ENCODE measurements around the gene C8B.

C8B gene

GRCh38 chr1:56991576-56991975 is 25.8 kb upstream of the C8B start:
- no peak overlapping the region for H3K9ac ChIP-seq (ENCODE audit: low read depth, low read length)
- H3K36me3 ChIP-seq (ENCODE audit: insufficient read depth, low read depth, low read length), result no peaks in the 10 kb centered on the region
- no peak overlapping the region for H3K4me3 ChIP-seq (ENCODE audit: low read length)
- H3K4me1 ChIP-seq (ENCODE audit: insufficient read depth, low read length), result peaks cover 5% of the 10 kb centered on the region; the same call in 1 of the 2 replicates
- H3K27me3 ChIP-seq (ENCODE audit: insufficient read depth, low read length), result no peaks in the 10 kb centered on the region
- no peaks in the 10 kb centered on the region for H3K9me3 ChIP-seq (ENCODE audit: insufficient read depth, low read depth, low read length)
- H3K27ac ChIP-seq (ENCODE audit: low read length), result no peak overlapping the region

DNA sequence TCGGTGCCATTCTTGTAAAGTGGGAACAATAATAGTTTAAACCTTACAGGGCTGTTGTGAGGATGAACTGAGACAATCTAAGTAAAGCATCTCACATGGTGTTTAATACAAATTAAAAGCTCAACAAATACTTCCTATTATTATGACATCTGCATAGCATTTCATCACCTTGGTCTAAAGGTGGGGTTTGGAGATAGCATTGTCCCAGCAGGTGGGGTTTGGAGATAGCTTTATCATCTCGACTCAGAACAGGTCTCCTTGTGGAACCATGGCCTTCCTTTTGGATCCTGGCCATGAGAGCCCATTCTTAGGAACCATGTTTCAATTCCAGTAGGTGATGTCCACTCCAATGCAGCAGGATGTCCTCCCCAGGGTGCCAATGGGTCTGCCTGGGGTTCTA is 20.6 kb upstream of the C8B start:
- Histone ChIP-seq H3K9ac (ENCODE audit: low read depth, low read length) (no peak overlapping the region), H3K27ac (ENCODE audit: low read length) (no peak overlapping the region), H3K27me3 (ENCODE audit: insufficient read depth, low read length) (no peaks in the 10 kb centered on the region), H3K4me1 (ENCODE audit: insufficient read depth, low read length) (no peaks in the 10 kb centered on the region), H3K36me3 (ENCODE audit: insufficient read depth, low read depth, low read length) (no peaks in the 10 kb centered on the region), H3K4me3 (ENCODE audit: low read length) (no peak overlapping the region), H3K9me3 (ENCODE audit: insufficient read depth, low read depth, low read length) (no peaks in the 10 kb centered on the region)

DNA sequence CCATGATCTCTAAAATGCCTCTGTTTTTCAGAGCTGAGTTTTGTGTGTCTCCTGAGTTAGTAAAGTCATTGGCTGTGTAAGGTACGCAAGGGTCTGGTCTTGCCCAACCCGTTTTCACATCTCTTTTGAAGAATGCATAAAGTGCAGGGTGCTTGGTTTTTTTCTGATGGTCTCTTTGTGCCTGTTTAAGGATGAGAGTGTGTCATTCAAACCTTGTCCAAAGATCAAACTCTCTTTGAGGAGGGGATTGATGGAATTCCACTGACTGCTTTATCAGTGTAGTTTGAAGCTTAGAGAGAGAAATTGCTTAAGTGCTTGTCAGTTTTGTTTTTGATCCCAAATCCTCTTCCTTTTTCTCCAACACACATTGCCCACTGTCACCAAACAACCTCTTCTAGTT is 20.0 kb upstream of the C8B start:
- H3K27ac ChIP-seq (ENCODE audit: low read length), result no peak overlapping the region
- H3K27me3 ChIP-seq (ENCODE audit: insufficient read depth, low read length), result no peaks in the 10 kb centered on the region
- H3K4me3 ChIP-seq (ENCODE audit: low read length), result no peak overlapping the region
- no peaks in the 10 kb centered on the region for H3K36me3 ChIP-seq (ENCODE audit: insufficient read depth, low read depth, low read length)
- no peaks in the 10 kb centered on the region for H3K4me1 ChIP-seq (ENCODE audit: insufficient read depth, low read length)
- no peak overlapping the region for H3K9ac ChIP-seq (ENCODE audit: low read depth, low read length)
- H3K9me3 ChIP-seq (ENCODE audit: insufficient read depth, low read depth, low read length), result no peaks in the 10 kb centered on the region

DNA sequence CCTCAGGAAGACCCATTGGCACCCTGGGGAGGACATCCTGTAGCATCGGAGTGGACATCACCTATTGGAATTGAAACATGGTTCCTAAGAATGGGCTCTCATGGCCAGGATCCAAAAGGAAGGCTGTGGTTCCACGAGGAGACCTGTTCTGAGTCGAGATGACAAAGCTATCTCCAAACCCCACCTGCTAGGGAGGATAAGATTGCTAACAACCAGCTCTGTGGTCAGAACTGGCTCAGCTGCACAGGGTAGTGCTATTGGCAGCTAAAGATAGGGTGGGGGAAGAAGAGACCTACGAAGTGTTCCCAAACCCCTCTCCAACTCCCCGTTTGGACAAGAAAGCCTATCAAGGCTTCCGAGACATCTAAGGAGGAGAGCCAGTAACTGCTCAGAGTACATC is 17.7 kb upstream of the C8B start:
- Histone ChIP-seq H3K36me3 (ENCODE audit: insufficient read depth, low read depth, low read length) (no peaks in the 10 kb centered on the region), H3K4me1 (ENCODE audit: insufficient read depth, low read length) (no peaks in the 10 kb centered on the region), H3K9me3 (ENCODE audit: insufficient read depth, low read depth, low read length) (no peaks in the 10 kb centered on the region), H3K27me3 (ENCODE audit: insufficient read depth, low read length) (no peaks in the 10 kb centered on the region), H3K9ac (ENCODE audit: low read depth, low read length) (no peak overlapping the region), H3K4me3 (ENCODE audit: low read length) (no peak overlapping the region), H3K27ac (ENCODE audit: low read length) (no peak overlapping the region)

DNA sequence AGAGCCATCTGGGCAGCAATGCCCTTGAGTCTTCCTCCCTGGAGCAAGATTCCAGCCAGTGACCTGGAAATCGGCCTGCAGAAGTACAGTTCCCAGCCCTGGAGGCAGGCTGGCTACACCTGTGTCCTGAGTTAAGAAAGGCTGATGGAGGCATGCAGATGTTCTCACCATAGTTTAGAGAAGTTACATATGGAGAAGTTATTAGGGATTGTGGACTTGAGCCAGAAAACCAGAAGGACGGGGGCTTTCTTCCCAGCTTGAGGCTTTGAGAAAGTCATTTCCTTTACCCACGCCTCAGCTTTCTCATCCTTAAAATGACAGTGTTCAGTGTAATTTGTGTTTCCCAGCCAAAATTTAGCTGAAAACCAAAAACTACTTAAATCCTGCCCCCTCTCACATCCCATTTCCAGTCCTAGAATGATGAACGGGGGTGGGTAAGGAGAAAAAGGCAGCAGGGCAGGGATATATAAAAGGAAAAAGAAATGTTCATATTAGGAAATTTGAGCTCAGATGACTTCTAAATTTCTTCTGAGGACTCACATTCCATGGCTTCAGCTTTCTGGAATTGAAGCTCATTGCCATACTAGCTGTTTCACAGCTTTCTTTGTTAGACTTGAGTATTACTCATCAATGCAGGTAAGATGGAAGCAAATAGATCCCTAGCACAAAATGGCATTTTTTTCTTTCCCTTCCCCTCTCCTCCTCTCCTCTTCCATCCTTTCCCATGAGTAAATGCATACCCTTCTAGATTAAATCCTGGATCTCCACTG is 14.4 kb upstream of the C8B start:
- no peaks in the 10 kb centered on the region for H3K4me1 ChIP-seq (ENCODE audit: insufficient read depth, low read length)
- no peak overlapping the region for H3K27ac ChIP-seq (ENCODE audit: low read length)
- no peaks in the 10 kb centered on the region for H3K9me3 ChIP-seq (ENCODE audit: insufficient read depth, low read depth, low read length)
- no peak overlapping the region for H3K9ac ChIP-seq (ENCODE audit: low read depth, low read length)
- H3K27me3 ChIP-seq (ENCODE audit: insufficient read depth, low read length), result no peaks in the 10 kb centered on the region
- no peaks in the 10 kb centered on the region for H3K36me3 ChIP-seq (ENCODE audit: insufficient read depth, low read depth, low read length)
- H3K4me3 ChIP-seq (ENCODE audit: low read length), result no peak overlapping the region

GRCh38 chr1:56978819-56979218 is 13.0 kb upstream of the C8B start:
- Histone ChIP-seq H3K27me3 (ENCODE audit: insufficient read depth, low read length) (no peaks in the 10 kb centered on the region), H3K9ac (ENCODE audit: low read depth, low read length) (no peak overlapping the region), H3K36me3 (ENCODE audit: insufficient read depth, low read depth, low read length) (no peaks in the 10 kb centered on the region), H3K9me3 (ENCODE audit: insufficient read depth, low read depth, low read length) (no peaks in the 10 kb centered on the region), H3K27ac (ENCODE audit: low read length) (no peak overlapping the region), H3K4me1 (ENCODE audit: insufficient read depth, low read length) (no peaks in the 10 kb centered on the region), H3K4me3 (ENCODE audit: low read length) (no peak overlapping the region)

GRCh38 chr1:56977910-56978309 is 12.1 kb upstream of the C8B start:
- no peaks in the 10 kb centered on the region for H3K36me3 ChIP-seq (ENCODE audit: insufficient read depth, low read depth, low read length)
- H3K9ac ChIP-seq (ENCODE audit: low read depth, low read length), result no peak overlapping the region
- no peaks in the 10 kb centered on the region for H3K4me1 ChIP-seq (ENCODE audit: insufficient read depth, low read length)
- H3K27ac ChIP-seq (ENCODE audit: low read length), result no peak overlapping the region
- no peaks in the 10 kb centered on the region for H3K27me3 ChIP-seq (ENCODE audit: insufficient read depth, low read length)
- H3K9me3 ChIP-seq (ENCODE audit: insufficient read depth, low read depth, low read length), result no peaks in the 10 kb centered on the region
- H3K4me3 ChIP-seq (ENCODE audit: low read length), result no peak overlapping the region

DNA sequence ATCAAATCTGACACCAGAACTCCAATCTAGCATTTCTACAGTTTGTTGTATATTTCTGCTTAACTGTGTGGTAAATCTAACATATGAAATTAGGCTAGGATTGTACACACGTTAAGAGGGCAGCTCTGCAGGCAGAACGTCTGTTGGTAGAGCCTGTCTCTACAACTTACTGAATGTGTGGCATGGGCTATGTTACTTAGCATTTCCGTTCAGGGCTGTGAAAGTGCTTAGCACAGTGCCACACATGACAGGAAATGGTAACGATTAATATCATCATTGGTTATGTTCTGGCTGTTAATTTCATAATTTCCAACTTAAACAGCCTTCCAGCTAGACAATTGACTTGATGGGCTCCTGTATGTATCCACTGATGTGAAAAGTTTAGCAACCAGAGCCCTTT is 9.6 kb upstream of the C8B start:
- no peak overlapping the region for H3K4me3 ChIP-seq (ENCODE audit: low read length)
- H3K9ac ChIP-seq (ENCODE audit: low read depth, low read length), result no peak overlapping the region
- H3K27me3 ChIP-seq (ENCODE audit: insufficient read depth, low read length), result no peaks in the 10 kb centered on the region
- H3K27ac ChIP-seq (ENCODE audit: low read length), result no peak overlapping the region
- H3K9me3 ChIP-seq (ENCODE audit: insufficient read depth, low read depth, low read length), result no peaks in the 10 kb centered on the region
- no peaks in the 10 kb centered on the region for H3K36me3 ChIP-seq (ENCODE audit: insufficient read depth, low read depth, low read length)
- H3K4me1 ChIP-seq (ENCODE audit: insufficient read depth, low read length), result no peaks in the 10 kb centered on the region

- Histone ChIP-seq H3K9me3 (ENCODE audit: insufficient read depth, low read depth, low read length) (no peaks in the 10 kb centered on the region), H3K36me3 (ENCODE audit: insufficient read depth, low read depth, low read length) (no peaks in the 10 kb centered on the region), H3K4me1 (ENCODE audit: insufficient read depth, low read length) (no peaks in the 10 kb centered on the region), H3K27me3 (ENCODE audit: insufficient read depth, low read length) (no peaks in the 10 kb centered on the region), H3K4me3 (ENCODE audit: low read length) (no peak overlapping the region), H3K27ac (ENCODE audit: low read length) (no peak overlapping the region), H3K9ac (ENCODE audit: low read depth, low read length) (no peak overlapping the region)
Observed at GRCh38 chr1:56973923-56974742, 8.3 kb upstream of the C8B start.

DNA sequence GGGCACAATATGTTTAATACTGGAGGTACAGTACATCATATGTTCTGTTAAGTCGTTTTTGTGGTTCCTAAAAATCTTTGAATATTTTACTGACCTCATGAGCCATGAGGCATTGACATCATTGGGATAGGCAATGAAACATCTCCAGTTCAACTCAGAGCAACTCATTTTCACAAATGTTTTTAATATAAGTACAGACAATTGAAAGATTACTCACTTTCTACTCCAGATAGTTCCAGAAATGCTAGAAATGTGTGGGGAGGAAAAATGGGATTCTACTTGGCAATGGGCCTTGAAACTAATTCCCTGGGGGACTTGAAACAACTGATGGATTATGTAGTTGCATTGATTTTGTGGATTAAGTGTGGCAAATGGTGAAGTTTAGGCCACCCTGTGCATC is 7.2 kb upstream of the C8B start:
- Histone ChIP-seq H3K36me3 (ENCODE audit: insufficient read depth, low read depth, low read length) (no peaks in the 10 kb centered on the region), H3K9ac (ENCODE audit: low read depth, low read length) (no peak overlapping the region), H3K4me3 (ENCODE audit: low read length) (no peak overlapping the region), H3K27me3 (ENCODE audit: insufficient read depth, low read length) (no peaks in the 10 kb centered on the region), H3K9me3 (ENCODE audit: insufficient read depth, low read depth, low read length) (no peaks in the 10 kb centered on the region), H3K27ac (ENCODE audit: low read length) (no peak overlapping the region), H3K4me1 (ENCODE audit: insufficient read depth, low read length) (no peaks in the 10 kb centered on the region)

DNA sequence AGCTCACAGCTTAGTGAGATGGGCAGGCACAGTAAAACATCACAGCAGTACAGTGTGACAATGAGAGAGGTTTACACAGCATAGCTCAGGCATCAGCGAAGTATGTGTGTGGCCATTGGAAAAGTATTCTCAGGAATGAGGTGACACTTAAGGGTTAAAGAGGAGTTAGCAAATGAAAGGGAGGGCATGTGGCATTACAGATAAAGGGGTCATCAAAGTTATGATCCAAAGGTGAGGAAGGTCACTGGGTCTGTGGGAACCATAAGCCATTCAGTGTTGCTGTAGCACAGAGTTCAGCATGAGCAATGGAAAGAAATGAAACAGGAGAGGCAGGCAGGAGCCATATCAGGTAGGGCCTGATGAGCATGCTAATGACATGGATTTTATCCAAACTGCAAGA is 4.5 kb upstream of the C8B start:
- Histone ChIP-seq H3K27ac (ENCODE audit: low read length) (no peak overlapping the region), H3K9me3 (ENCODE audit: insufficient read depth, low read depth, low read length) (no peaks in the 10 kb centered on the region), H3K4me3 (ENCODE audit: low read length) (no peak overlapping the region), H3K36me3 (ENCODE audit: insufficient read depth, low read depth, low read length) (no peaks in the 10 kb centered on the region), H3K27me3 (ENCODE audit: insufficient read depth, low read length) (no peaks in the 10 kb centered on the region), H3K4me1 (ENCODE audit: insufficient read depth, low read length) (no peaks in the 10 kb centered on the region), H3K9ac (ENCODE audit: low read depth, low read length) (no peak overlapping the region)

- H3K9me3 ChIP-seq (ENCODE audit: insufficient read depth, low read depth, low read length), result no peaks in the 10 kb centered on the region
- H3K36me3 ChIP-seq (ENCODE audit: insufficient read depth, low read depth, low read length), result no peaks in the 10 kb centered on the region
- no peak overlapping the region for H3K9ac ChIP-seq (ENCODE audit: low read depth, low read length)
- H3K27ac ChIP-seq (ENCODE audit: low read length), result no peak overlapping the region
- H3K4me1 ChIP-seq (ENCODE audit: insufficient read depth, low read length), result no peaks in the 10 kb centered on the region
- no peaks in the 10 kb centered on the region for H3K27me3 ChIP-seq (ENCODE audit: insufficient read depth, low read length)
- no peak overlapping the region for H3K4me3 ChIP-seq (ENCODE audit: low read length)
Observed at GRCh38 chr1:56968878-56969495, 3.2 kb upstream of the C8B start.
